Measurements from ENCODE around the gene MPZL2.
A peak's percentile ranks its signal among the peaks of the same experiment; 100 is the strongest.

The MPZL2 gene

GRCh38 chr11:118295199-118295598, 31.1 kb upstream of the MPZL2 start:
- Mint-ChIP-seq H3K4me3 (no peak overlapping the region), H3K4me1 (peaks cover 6 to 14% of the 10 kb centered on the region in 2 donors), H3K27me3 (peaks cover 16 to 22% of the 10 kb centered on the region in 2 donors), H3K9me3 (no peaks in the 10 kb centered on the region), H3K36me3 (no peaks in the 10 kb centered on the region), H3K27ac (no peak overlapping the region)
- ATAC-seq (replicated peaks): no peak
- DNase-seq: no peak

- no peak for DNase-seq
- H3K36me3 Mint-ChIP-seq: peaks cover 3 to 4% of the 10 kb centered on the region in 2 donors
- no peak for ATAC-seq (replicated peaks)
- no peak overlapping the region for H3K27ac Mint-ChIP-seq
- peaks cover 2 to 4% of the 10 kb centered on the region in 2 donors for H3K9me3 Mint-ChIP-seq
- H3K4me1 Mint-ChIP-seq: peaks cover 8 to 20% of the 10 kb centered on the region in 2 donors
- no peak overlapping the region for H3K4me3 Mint-ChIP-seq
- H3K27me3 Mint-ChIP-seq: peaks cover 20 to 27% of the 10 kb centered on the region in 2 donors
These were observed 30.0 kb upstream of the MPZL2 start for GRCh38 chr11:118294053-118294452.

- no peak for DNase-seq
- Mint-ChIP-seq H3K27me3 (peaks cover 20 to 27% of the 10 kb centered on the region in 2 donors), H3K4me3 (no peak overlapping the region), H3K27ac (no peak overlapping the region), H3K36me3 (peaks cover 3 to 4% of the 10 kb centered on the region in 2 donors), H3K9me3 (peaks cover 2 to 4% of the 10 kb centered on the region in 2 donors), H3K4me1 (peaks cover 8 to 20% of the 10 kb centered on the region in 2 donors)
- ATAC-seq (replicated peaks): no peak
These were observed 27.5 kb upstream of the MPZL2 start for GRCh38 chr11:118291477-118292135.

GRCh38 chr11:118290923-118291322, 26.8 kb upstream of the MPZL2 start:
- H3K4me3 Mint-ChIP-seq: no peak overlapping the region
- ATAC-seq (replicated peaks) (peak; percentile 86), DNase-seq (peak; percentile 37)
- peaks cover 2 to 4% of the 10 kb centered on the region in 2 donors for H3K9me3 Mint-ChIP-seq
- H3K4me1 Mint-ChIP-seq: peaks cover 8 to 18% of the 10 kb centered on the region in 2 donors
- peaks cover 20 to 27% of the 10 kb centered on the region in 2 donors for H3K27me3 Mint-ChIP-seq
- peaks cover 3 to 4% of the 10 kb centered on the region in 2 donors for H3K36me3 Mint-ChIP-seq
- H3K27ac Mint-ChIP-seq: peak overlapping the region; percentile 20

- peaks cover 2 to 4% of the 10 kb centered on the region in 2 donors for H3K9me3 Mint-ChIP-seq
- H3K4me3 Mint-ChIP-seq: no peak overlapping the region
- no peak for DNase-seq
- peaks cover 6 to 13% of the 10 kb centered on the region in 2 donors for H3K4me1 Mint-ChIP-seq
- peaks cover 3 to 4% of the 10 kb centered on the region in 2 donors for H3K36me3 Mint-ChIP-seq
- H3K27me3 Mint-ChIP-seq: peaks cover 20 to 27% of the 10 kb centered on the region in 2 donors
- no peak overlapping the region for H3K27ac Mint-ChIP-seq
- ATAC-seq (replicated peaks): no peak
These were observed 25.3 kb upstream of the MPZL2 start for GRCh38 chr11:118289401-118289800.

- ATAC-seq (replicated peaks) (no peak), DNase-seq (no peak)
- H3K27ac Mint-ChIP-seq: no peak overlapping the region
- H3K27me3 Mint-ChIP-seq: peaks cover 15 to 18% of the 10 kb centered on the region in 2 donors
- no peak overlapping the region for H3K4me3 Mint-ChIP-seq
- H3K4me1 Mint-ChIP-seq: peaks cover 10 to 13% of the 10 kb centered on the region in 2 donors
- H3K9me3 Mint-ChIP-seq: peaks cover 2 to 4% of the 10 kb centered on the region in 2 donors
- H3K36me3 Mint-ChIP-seq: peaks cover 3 to 4% of the 10 kb centered on the region in 2 donors
These were observed 22.9 kb upstream of the MPZL2 start for GRCh38 chr11:118287006-118287405.

- H3K4me3 Mint-ChIP-seq: no peak overlapping the region
- ATAC-seq (replicated peaks): no peak
- H3K36me3 Mint-ChIP-seq: peaks cover 3 to 5% of the 10 kb centered on the region in 2 donors
- DNase-seq: no peak
- peaks cover 11 to 14% of the 10 kb centered on the region in 2 donors for H3K27me3 Mint-ChIP-seq
- H3K9me3 Mint-ChIP-seq: peaks cover 2 to 4% of the 10 kb centered on the region in 2 donors
- no peak overlapping the region for H3K27ac Mint-ChIP-seq
- peaks cover 11 to 16% of the 10 kb centered on the region in 2 donors for H3K4me1 Mint-ChIP-seq
These were observed 22.4 kb upstream of the MPZL2 start for GRCh38 chr11:118286545-118286944.

- H3K4me3 Mint-ChIP-seq: no peak overlapping the region
- no peaks in the 10 kb centered on the region for H3K9me3 Mint-ChIP-seq
- H3K27ac Mint-ChIP-seq: no peak overlapping the region
- peaks cover 0 to 6% of the 10 kb centered on the region in 2 donors for H3K36me3 Mint-ChIP-seq
- H3K4me1 Mint-ChIP-seq: peaks cover 9 to 13% of the 10 kb centered on the region in 2 donors
- ATAC-seq (replicated peaks): no peak
- no peak for DNase-seq
- peaks cover 2% of the 10 kb centered on the region in 2 donors for H3K27me3 Mint-ChIP-seq
These were observed 19.8 kb upstream of the MPZL2 start for GRCh38 chr11:118283756-118284350.

GRCh38 chr11:118283037-118283636, 19.0 kb upstream of the MPZL2 start:
- Mint-ChIP-seq H3K27me3 (peaks cover 6% of the 10 kb centered on the region in 2 donors), H3K27ac (no peak overlapping the region), H3K4me3 (no peak overlapping the region), H3K4me1 (peaks cover 9 to 14% of the 10 kb centered on the region in 2 donors), H3K36me3 (peaks cover 0 to 6% of the 10 kb centered on the region in 2 donors), H3K9me3 (no peaks in the 10 kb centered on the region)
- DNase-seq (no peak), ATAC-seq (replicated peaks) (no peak)

- no peak overlapping the region for H3K27ac Mint-ChIP-seq
- ATAC-seq (replicated peaks): no peak
- no peak for DNase-seq
- no peak overlapping the region for H3K4me3 Mint-ChIP-seq
- H3K4me1 Mint-ChIP-seq: peaks cover 9 to 14% of the 10 kb centered on the region in 2 donors
- peaks cover 6% of the 10 kb centered on the region in 2 donors for H3K27me3 Mint-ChIP-seq
- no peaks in the 10 kb centered on the region for H3K9me3 Mint-ChIP-seq
- peaks cover 0 to 6% of the 10 kb centered on the region in 2 donors for H3K36me3 Mint-ChIP-seq
These were observed 18.5 kb upstream of the MPZL2 start for GRCh38 chr11:118282606-118283005.

- DNase-seq: peak; percentile 13
- peaks cover 16 to 20% of the 10 kb centered on the region in 2 donors for H3K4me1 Mint-ChIP-seq
- peaks cover 0 to 6% of the 10 kb centered on the region in 2 donors for H3K36me3 Mint-ChIP-seq
- ATAC-seq (replicated peaks): peak; percentile 42 to 68
- H3K4me3 Mint-ChIP-seq: no peak overlapping the region
- H3K27me3 Mint-ChIP-seq: peaks cover 6 to 11% of the 10 kb centered on the region in 2 donors
- peak overlapping the region; percentile 5 for H3K27ac Mint-ChIP-seq
- H3K9me3 Mint-ChIP-seq: no peaks in the 10 kb centered on the region
These were observed 17.2 kb upstream of the MPZL2 start for GRCh38 chr11:118281284-118281683.

- H3K4me3 Mint-ChIP-seq: no peak overlapping the region
- DNase-seq: no peak
These were observed 13.2 kb upstream of the MPZL2 start for GRCh38 chr11:118277312-118277711.

GRCh38 chr11:118276422-118276821, 12.3 kb upstream of the MPZL2 start:
- Mint-ChIP-seq H3K36me3 (peaks cover 0 to 3% of the 10 kb centered on the region in 2 donors), H3K9me3 (no peaks in the 10 kb centered on the region), H3K4me3 (no peak overlapping the region), H3K27me3 (peaks cover 40 to 44% of the 10 kb centered on the region in 2 donors), H3K4me1 (peaks cover 13 to 16% of the 10 kb centered on the region in 2 donors), H3K27ac (no peak overlapping the region)
- ATAC-seq (replicated peaks): no peak
- no peak for DNase-seq

More at GRCh38 chr11:118277312-118277711, 13.2 kb upstream of the MPZL2 start:
- H3K36me3 Mint-ChIP-seq: peaks cover 0 to 6% of the 10 kb centered on the region in 2 donors
- peaks cover 31 to 35% of the 10 kb centered on the region in 2 donors for H3K27me3 Mint-ChIP-seq
- H3K4me1 Mint-ChIP-seq: peaks cover 16 to 20% of the 10 kb centered on the region in 2 donors
- no peak overlapping the region for H3K27ac Mint-ChIP-seq
- ATAC-seq (replicated peaks): peak; percentile 75 to 88
- H3K9me3 Mint-ChIP-seq: no peaks in the 10 kb centered on the region

GRCh38 chr11:118275176-118275575, 11.1 kb upstream of the MPZL2 start:
- DNase-seq: no peak

More at GRCh38 chr11:118275176-118275575, 11.1 kb upstream of the MPZL2 start:
- no peaks in the 10 kb centered on the region for H3K9me3 Mint-ChIP-seq
- no peak overlapping the region for H3K27ac Mint-ChIP-seq
- H3K27me3 Mint-ChIP-seq: peaks cover 47 to 48% of the 10 kb centered on the region in 2 donors
- ATAC-seq (replicated peaks): no peak
- no peaks in the 10 kb centered on the region for H3K36me3 Mint-ChIP-seq
- H3K4me3 Mint-ChIP-seq: no peak overlapping the region
- H3K4me1 Mint-ChIP-seq: peaks cover 9 to 11% of the 10 kb centered on the region in 2 donors
